ENCODE results near the gene BICDL2.

BICDL2 gene

GRCh38 chr16:3023415-3023668 is 13.4 kb downstream of the BICDL2 start:
- DNase-seq: peak; percentile 59

GRCh38 chr16:3022684-3023414 is 13.9 kb downstream of the BICDL2 start:
- DNase-seq: peak; percentile 12

GRCh38 chr16:3022208-3022683 is 14.5 kb downstream of the BICDL2 start:
- DNase-seq: peak; percentile 47

- peak; percentile 88 for DNase-seq
Measured at GRCh38 chr16:3021449-3022207, 15.1 kb downstream of the BICDL2 start.

GRCh38 chr16:3020604-3021448 is 15.9 kb downstream of the BICDL2 start:
- peak; percentile 74 for DNase-seq

- peak; percentile 94 for DNase-seq
Measured at GRCh38 chr16:3020247-3020603, 16.5 kb downstream of the BICDL2 start, which contains the start of gene TNFRSF12A. TNFRSF12A (plus strand) TSS chr16:3020368; CDS start chr16:3020398, 30 bp downstream.

GRCh38 chr16:3019594-3020246 is 17.0 kb downstream of the BICDL2 start:
- DNase-seq: no peak

GRCh38 chr16:3017794-3018506 is 18.8 kb downstream of the BICDL2 start, which contains the start of gene CLDN6:
CLDN6 (minus strand) TSS chr16:3018183; CDS start chr16:3016021, 2,162 bp downstream.
- DNase-seq: peak; percentile 80

- no peak for DNase-seq
Measured at GRCh38 chr16:3017344-3017743, 19.4 kb downstream of the BICDL2 start.

GRCh38 chr16:3015865-3016521 is 20.8 kb downstream of the BICDL2 start:
- DNase-seq: no peak

- DNase-seq: no peak
Measured at GRCh38 chr16:3014971-3015370, 21.8 kb downstream of the BICDL2 start.

- DNase-seq: no peak
Measured at GRCh38 chr16:3013998-3014690, 22.6 kb downstream of the BICDL2 start.

GRCh38 chr16:3013491-3013951 is 23.2 kb downstream of the BICDL2 start:
- DNase-seq: no peak

- DNase-seq: peak; percentile 93
Measured at GRCh38 chr16:3012828-3013420, 23.8 kb downstream of the BICDL2 start, which contains the start of gene CLDN9. CLDN9 (plus strand) TSS chr16:3012923; CDS start chr16:3013363, 440 bp downstream.

GRCh38 chr16:3012246-3012645 is 24.5 kb downstream of the BICDL2 start:
- DNase-seq: peak; percentile 64

- DNase-seq: no peak
Measured at GRCh38 chr16:3010510-3010909, 26.2 kb downstream of the BICDL2 start.

GRCh38 chr16:3009568-3010390 is 27.0 kb downstream of the BICDL2 start:
- DNase-seq: no peak

- DNase-seq: no peak
Measured at GRCh38 chr16:3008690-3009037, 28.1 kb downstream of the BICDL2 start.

GRCh38 chr16:3007957-3008689 is 28.6 kb downstream of the BICDL2 start:
- DNase-seq: no peak

Data from RPMI8226 (cell line).